OCI-LY1 (cell line): Measurements from ENCODE around the gene ENDOV.

Experiments used
- H2AFZ ChIP-seq: fragments of 200-600 bp; sonication (generic), shearing (Covaris generic); 2 replicates; pipeline ENCODE4 v1.6.0; 2014; ENCODE audit warnings: antibody characterized with exemption, mild to moderate bottlenecking, low read length
- H3F3A ChIP-seq: fragments of 200-600 bp; sonication (generic), shearing (Covaris generic); 2 replicates; pipeline ENCODE4 v1.6.0; 2014; ENCODE audit warnings: mild to moderate bottlenecking, antibody characterized with exemption, low read length, moderate library complexity; ENCODE audit not compliant: insufficient read depth
- H3K27ac ChIP-seq: fragments of 200-600 bp; sonication (generic); 2 replicates; pipeline ENCODE4 v1.5.1; 2014; ENCODE audit warnings: low read length, mixed run types, mild to moderate bottlenecking, low read depth; ENCODE audit not compliant: poor library complexity, severe bottlenecking
- H3K27me3 ChIP-seq: fragments of 200-600 bp; sonication (generic); 2 replicates; pipeline ENCODE4 v1.6.0; 2014; ENCODE audit warnings: antibody characterized with exemption, mild to moderate bottlenecking, low read length, moderate library complexity; ENCODE audit not compliant: insufficient read depth
- H3K36me3 ChIP-seq: fragments of 200-600 bp; sonication (generic); 2 replicates; pipeline ENCODE4 v1.6.1; 2014; ENCODE audit warnings: mild to moderate bottlenecking, antibody characterized with exemption, low read length, moderate library complexity, mixed read lengths; ENCODE audit not compliant: insufficient read depth
- H3K4me1 ChIP-seq: fragments of 200-600 bp; sonication (generic); 2 replicates; pipeline ENCODE4 v1.5.1; 2014; ENCODE audit warnings: mild to moderate bottlenecking, low read length, moderate library complexity; ENCODE audit not compliant: insufficient read depth, severe bottlenecking
- H3K4me2 ChIP-seq: fragments of 200-600 bp; sonication (generic), shearing (Covaris generic); 2 replicates; pipeline ENCODE4 v1.6.1; 2014; ENCODE audit warnings: low read length
- H3K4me3 ChIP-seq: fragments of 200-600 bp; sonication (generic); 2 replicates; pipeline ENCODE4 v1.5.1; 2014; ENCODE audit warnings: low read length, low read depth, mild to moderate bottlenecking, mixed read lengths; ENCODE audit not compliant: poor library complexity, severe bottlenecking
- H3K79me2 ChIP-seq: fragments of 200-600 bp; shearing (Covaris generic); 2 replicates; pipeline ENCODE4 v1.6.1; 2016; ENCODE audit warnings: mixed run types, low read length, mixed read lengths; ENCODE audit not compliant: insufficient read depth
- H3K9ac ChIP-seq: fragments of 200-600 bp; sonication (generic), shearing (Covaris generic); 2 replicates; pipeline ENCODE4 v1.6.1; 2014; ENCODE audit warnings: mild to moderate bottlenecking, low read length, mixed read lengths
- H3K9me2 ChIP-seq: fragments of 200-600 bp; sonication (generic), shearing (Covaris generic); 2 replicates; pipeline ENCODE4 v1.6.1; 2014; ENCODE audit warnings: low read depth, mild to moderate bottlenecking, low read length, mixed read lengths
- H3K9me3 ChIP-seq: fragments of 200-600 bp; shearing (Covaris generic); 2 replicates; pipeline ENCODE4 v1.6.1; 2014; ENCODE audit warnings: low read length, mixed read lengths
- H4K20me1 ChIP-seq: fragments of 200-600 bp; sonication (generic), shearing (Covaris generic); 2 replicates; pipeline ENCODE4 v1.6.0; 2016; ENCODE audit warnings: mild to moderate bottlenecking, low read length; ENCODE audit not compliant: insufficient read depth
- CTCF ChIP-seq: fragments of 200-600 bp; sonication (generic), shearing (Covaris generic); IDR thresholded peaks from 2 replicates; pipeline ENCODE4 v1.5.1; 2017; ENCODE audit warnings: mild to moderate bottlenecking, antibody characterized with exemption, low read length, moderate library complexity, mixed read lengths
- EZH2 ChIP-seq: fragments of 200-600 bp; sonication (generic), shearing (Covaris generic); IDR thresholded peaks from 2 replicates; pipeline ENCODE4 v1.8.0; 2017; ENCODE audit warnings: borderline replicate concordance, mixed run types, mild to moderate bottlenecking, antibody characterized with exemption, low read length, moderate library complexity, mixed read lengths

ENDOV gene

GRCh38 chr17:80487511-80487910, 72.5 kb downstream of the ENDOV start:
- TF ChIP-seq CTCF = no peak
- no peak for TF ChIP-seq EZH2
- Histone ChIP-seq H3K79me2 (no peaks in the 10 kb centered on the region), H3K27ac (peak overlapping the region; percentile 92), H3K4me1 (peaks cover 27% of the 10 kb centered on the region), H3K9me2 (no peaks in the 10 kb centered on the region), H3K36me3 (no peaks in the 10 kb centered on the region), H3K9me3 (no peaks in the 10 kb centered on the region), H3K4me3 (no peak overlapping the region), H3K27me3 (no peaks in the 10 kb centered on the region), H3K9ac (no peak overlapping the region; the same call in 1 of the 2 replicates), H4K20me1 (no peaks in the 10 kb centered on the region), H3K4me2 (peak overlapping the region; percentile 43; the same call in 1 of the 2 replicates), H3F3A (peaks cover 4% of the 10 kb centered on the region; the same call in 1 of the 2 replicates), H2AFZ (no peak overlapping the region)
